Upper lobe of left lung (tissue), 6 donors: Measurements from ENCODE around the gene NRXN3. TPM values are rescaled to one million over a fixed set of nuclear protein-coding genes. Genes with fewer than 3 reads are reported as not detected.

Source experiments
- ATAC-seq, 2 donors: fragments of 200-7000 bp; cut with Tn5 transposase; one replicate each; pipeline ENCODE4 v1.9.1; 2022; ENCODE audit warnings: mild to moderate bottlenecking in 2 of 2, moderate library complexity in 2 of 2; ENCODE audit not compliant: low FRiP score in 2 of 2
- DNase-seq, 2 donors: peaks; one replicate each; pipeline ENCODE4 v3.0.0-alpha.2; 2019 to 2020
- H3K27ac ChIP-seq, 4 donors: fragments of 200-600 bp; sonication (generic); one replicate each; pipeline ENCODE4 v1.5.1; 2016 to 2019
- H3K27me3 ChIP-seq, 4 donors: fragments of 200-600 bp; sonication (generic); one replicate each; pipeline ENCODE4 v1.5.1; 2017 to 2019
- H3K36me3 ChIP-seq, 4 donors: fragments of 200-600 bp; sonication (generic); one replicate each; pipeline ENCODE4 v1.5.1; 2016 to 2019
- H3K4me1 ChIP-seq, 4 donors: fragments of 200-600 bp; sonication (generic); one replicate each; pipeline ENCODE4 v1.5.1; 2018 to 2019
- H3K4me3 ChIP-seq, 4 donors: fragments of 200-600 bp; sonication (generic); one replicate each; pipeline ENCODE4 v1.5.1; 2017 to 2019; ENCODE audit warnings: mild to moderate bottlenecking in 2 of 4, moderate library complexity in 1 of 4
- H3K9me3 ChIP-seq, 4 donors: fragments of 200-600 bp; sonication (generic); one replicate each; pipeline ENCODE4 v1.5.1; 2018 to 2019
- EP300 ChIP-seq, 4 donors: sonication (generic); formaldehyde crosslinking; IDR thresholded peaks; one replicate each; pipeline ENCODE4 v1.5.1; 2017; ENCODE audit warnings: antibody characterized with exemption in 4 of 4, control low read depth in 2 of 4
- POLR2A ChIP-seq, 4 donors: fragments of 450-650 bp; IDR thresholded peaks; one replicate each; pipeline ENCODE4 v1.5.1; 2016 to 2017; ENCODE audit warnings: antibody characterized with exemption in 4 of 4, mild to moderate bottlenecking in 2 of 4
- POLR2AphosphoS5 ChIP-seq, 2 donors: sonication (generic); formaldehyde crosslinking; IDR thresholded peaks; one replicate each; pipeline ENCODE4 v1.5.1; 2017; ENCODE audit warnings: antibody characterized with exemption in 2 of 2
- WGBS, 2 donors: methylation state at CpG; one replicate each; pipeline ENCODE4 v1.1.5; 2017 to 2018; 5-methylcytosine and 5-hydroxymethylcytosine counted together
- total RNA-seq, 6 donors: library from RNA; depleted of rRNA in 4 of 6; stranded (reverse); fragments of >200 nt in 4 of 6; gene quantifications; one replicate each; pipeline versions ENCODE4 v1.1.0 to v1.2.1, GENCODE V29; 2016 to 2021
- TF ChIP-seq, protein P1 (sequence below), 6 experiments: fragments of 450-650 bp in 4 of 6; fragments of 200-600 bp in 2 of 6; sonication (generic) in 2 of 6; IDR thresholded peaks; one replicate each; pipeline ENCODE4 v1.5.1; 2016 to 2019; ENCODE audit warnings: antibody characterized with exemption in 6 of 6
- donor health status: DM: no; HTN: no; CAD: no; lungs with moderate emphysema.
- donor health status: DM: no; HTN: yes; CAD: no; lungs with severe emphysema.

Gene NRXN3
- total RNA-seq, 6 donors from 2014 or later, result 4.4 to 14.9 (median 7.2) TPM

DNA sequence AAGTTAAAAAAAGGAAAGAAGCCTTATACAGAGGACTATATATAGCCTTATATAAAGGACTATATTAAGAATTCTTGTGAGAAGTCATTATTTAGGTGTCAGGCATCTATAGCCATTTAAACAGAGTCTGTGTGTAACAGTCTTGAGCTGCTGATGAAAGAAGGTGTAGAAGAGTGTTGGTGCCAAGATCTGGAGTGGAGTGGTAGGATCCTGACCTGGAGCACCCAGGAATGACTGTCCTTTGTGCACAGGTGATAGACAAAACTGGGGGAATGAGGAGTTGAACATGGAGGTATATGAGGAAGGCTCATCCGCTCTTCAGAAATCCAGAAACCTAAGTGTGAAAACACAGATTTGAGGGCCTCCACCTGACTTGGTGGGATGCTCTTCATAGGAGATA lies 747.3 kb downstream of the NRXN3 start:
- DNase-seq, result no peak
- Histone ChIP-seq H3K36me3 (no peaks in the 10 kb centered on the region), H3K9me3 (no peaks in the 10 kb centered on the region), H3K4me1 (no peaks in the 10 kb centered on the region), H3K27ac (no peak overlapping the region), H3K4me3 (no peak overlapping the region), H3K27me3 (no peaks in the 10 kb centered on the region)
- TF ChIP-seq EP300 (IDR thresholded peaks at IDR 0.05) (no peak), POLR2A (IDR thresholded peaks at IDR 0.05) (no peak), POLR2AphosphoS5 (IDR thresholded peaks at IDR 0.05) (no peak)
- TF ChIP-seq, protein P1, sequence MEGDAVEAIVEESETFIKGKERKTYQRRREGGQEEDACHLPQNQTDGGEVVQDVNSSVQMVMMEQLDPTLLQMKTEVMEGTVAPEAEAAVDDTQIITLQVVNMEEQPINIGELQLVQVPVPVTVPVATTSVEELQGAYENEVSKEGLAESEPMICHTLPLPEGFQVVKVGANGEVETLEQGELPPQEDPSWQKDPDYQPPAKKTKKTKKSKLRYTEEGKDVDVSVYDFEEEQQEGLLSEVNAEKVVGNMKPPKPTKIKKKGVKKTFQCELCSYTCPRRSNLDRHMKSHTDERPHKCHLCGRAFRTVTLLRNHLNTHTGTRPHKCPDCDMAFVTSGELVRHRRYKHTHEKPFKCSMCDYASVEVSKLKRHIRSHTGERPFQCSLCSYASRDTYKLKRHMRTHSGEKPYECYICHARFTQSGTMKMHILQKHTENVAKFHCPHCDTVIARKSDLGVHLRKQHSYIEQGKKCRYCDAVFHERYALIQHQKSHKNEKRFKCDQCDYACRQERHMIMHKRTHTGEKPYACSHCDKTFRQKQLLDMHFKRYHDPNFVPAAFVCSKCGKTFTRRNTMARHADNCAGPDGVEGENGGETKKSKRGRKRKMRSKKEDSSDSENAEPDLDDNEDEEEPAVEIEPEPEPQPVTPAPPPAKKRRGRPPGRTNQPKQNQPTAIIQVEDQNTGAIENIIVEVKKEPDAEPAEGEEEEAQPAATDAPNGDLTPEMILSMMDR (IDR thresholded peaks at IDR 0.05), result no peak
- ATAC-seq, result no peak
- WGBS, 2 donors, result 52 to 75% methylated on average over 1 of the region's 1 CpG

DNA sequence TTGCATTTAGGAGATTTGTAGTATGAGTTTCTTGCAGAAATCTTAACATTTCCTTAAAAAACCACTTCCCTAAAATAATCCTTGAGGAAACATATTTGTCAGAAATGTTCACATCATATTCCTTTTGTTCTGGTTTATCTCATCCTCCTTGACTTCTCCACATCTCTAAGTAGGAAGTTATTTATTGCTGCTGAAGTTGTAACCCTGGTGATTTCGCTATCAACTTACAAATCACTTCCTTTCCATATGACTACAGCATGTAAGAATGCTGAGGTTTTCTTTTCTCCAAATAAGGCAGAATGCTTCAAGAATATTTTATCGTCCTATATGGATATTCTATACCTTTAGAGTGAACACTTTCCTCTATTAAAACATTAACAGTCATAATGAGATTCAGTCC lies 751.7 kb downstream of the NRXN3 start:
- no peak overlapping the region for H3K27ac ChIP-seq
- H3K27me3 ChIP-seq, result no peaks in the 10 kb centered on the region
- no peak overlapping the region for H3K4me3 ChIP-seq
- H3K4me1 ChIP-seq, result no peaks in the 10 kb centered on the region
- TF ChIP-seq POLR2A (IDR thresholded peaks at IDR 0.05) (no peak), POLR2AphosphoS5 (IDR thresholded peaks at IDR 0.05) (no peak), EP300 (IDR thresholded peaks at IDR 0.05) (no peak)
- TF ChIP-seq, protein P1 (IDR thresholded peaks at IDR 0.05), result no peak
- WGBS, 2 donors, result 48 to 51% methylated on average over 2 of the region's 2 CpGs
- H3K9me3 ChIP-seq, result no peaks in the 10 kb centered on the region
- ATAC-seq (no peak), DNase-seq (no peak)
- H3K36me3 ChIP-seq, result no peaks in the 10 kb centered on the region

DNA sequence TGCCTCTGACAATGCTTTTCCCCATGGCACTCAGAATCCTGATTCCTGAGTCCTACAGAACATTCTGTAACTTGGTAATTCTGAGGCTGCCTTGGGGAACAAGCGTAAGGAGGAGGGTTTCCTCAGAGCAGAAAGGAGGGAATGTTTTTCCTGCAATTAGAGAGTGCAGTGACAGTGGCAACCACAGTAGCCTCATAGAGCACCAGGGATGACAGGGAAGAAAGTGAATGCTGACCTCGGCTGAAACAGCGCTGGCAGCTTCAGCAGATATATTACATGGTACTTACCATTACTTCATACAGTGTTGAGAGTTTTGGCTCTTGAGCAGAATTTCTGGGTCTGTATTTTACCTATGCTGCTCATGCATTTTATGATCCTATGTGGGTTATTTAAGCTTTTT lies 757.1 kb downstream of the NRXN3 start:
- H3K36me3 ChIP-seq, result no peaks in the 10 kb centered on the region
- H3K27me3 ChIP-seq, result no peaks in the 10 kb centered on the region
- no peak overlapping the region for H3K27ac ChIP-seq
- ATAC-seq (no peak), DNase-seq (no peak)
- H3K4me1 ChIP-seq, result no peaks in the 10 kb centered on the region
- no peak overlapping the region for H3K4me3 ChIP-seq
- WGBS, 2 donors, result 82 to 86% methylated on average over 3 of the region's 3 CpGs
- no peaks in the 10 kb centered on the region for H3K9me3 ChIP-seq
- no peak for TF ChIP-seq POLR2A (IDR thresholded peaks at IDR 0.05)
- TF ChIP-seq EP300 (IDR thresholded peaks at IDR 0.05), result no peak
- no peak for TF ChIP-seq POLR2AphosphoS5 (IDR thresholded peaks at IDR 0.05)
- TF ChIP-seq, protein P1 (IDR thresholded peaks at IDR 0.05), result no peak

DNA sequence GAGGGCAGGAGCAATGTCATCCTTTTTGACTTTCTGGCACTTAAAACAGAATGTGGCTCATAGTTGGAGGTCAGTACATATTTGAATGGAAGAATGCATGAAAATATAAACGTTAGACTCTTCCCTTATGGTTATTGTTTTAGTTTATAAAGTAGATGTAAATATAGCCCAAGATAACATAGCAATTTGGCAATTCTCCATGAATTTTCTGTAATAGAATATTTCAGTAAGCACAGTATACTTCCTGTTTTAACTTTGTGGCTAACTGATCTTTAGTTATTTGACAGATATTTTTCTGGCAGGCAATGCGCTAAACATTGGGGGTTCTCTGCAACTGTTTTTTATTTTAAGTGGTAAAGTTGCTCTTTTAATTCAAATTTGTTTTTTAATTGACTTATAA lies 763.0 kb downstream of the NRXN3 start:
- Histone ChIP-seq H3K4me3 (no peak overlapping the region), H3K9me3 (no peaks in the 10 kb centered on the region), H3K36me3 (no peaks in the 10 kb centered on the region), H3K27ac (no peak overlapping the region), H3K27me3 (no peaks in the 10 kb centered on the region), H3K4me1 (no peaks in the 10 kb centered on the region)
- DNase-seq, result no peak
- no peak for ATAC-seq
- no peak for TF ChIP-seq POLR2A (IDR thresholded peaks at IDR 0.05)
- TF ChIP-seq, protein P1 (IDR thresholded peaks at IDR 0.05), result no peak
- TF ChIP-seq POLR2AphosphoS5 (IDR thresholded peaks at IDR 0.05), result no peak
- no peak for TF ChIP-seq EP300 (IDR thresholded peaks at IDR 0.05)
- 16 to 24% methylated on average over 2 of the region's 2 CpGs for WGBS, 2 donors

DNA sequence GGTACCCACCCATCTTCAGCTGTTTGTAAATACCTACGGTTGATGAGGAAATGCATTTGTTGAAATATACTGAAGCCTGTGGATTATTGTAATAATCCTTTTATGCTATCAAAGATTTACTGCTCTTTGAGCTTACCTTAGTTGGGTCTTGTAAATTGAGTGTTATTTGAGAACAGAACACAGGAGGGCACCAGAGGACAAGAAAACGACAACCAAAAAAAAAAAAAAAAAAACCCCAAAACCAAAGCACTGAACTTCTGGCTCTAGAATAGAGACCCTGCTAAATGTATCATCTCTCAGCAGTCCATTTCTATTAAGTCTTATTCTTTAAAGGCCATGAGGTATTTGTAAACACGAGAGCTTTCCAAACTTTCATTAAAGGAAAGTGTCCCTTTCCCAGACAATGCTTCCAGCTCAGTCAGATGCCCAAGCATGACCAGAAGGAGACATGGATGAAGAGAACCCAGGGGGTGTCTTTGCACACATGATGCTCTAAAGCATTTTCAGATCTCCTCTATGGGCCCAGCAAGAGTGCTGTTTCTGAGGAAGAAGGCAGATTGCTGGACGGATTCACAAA lies 763.9 kb downstream of the NRXN3 start:
- no peak overlapping the region for H3K27ac ChIP-seq
- ATAC-seq, result no peak
- TF ChIP-seq, protein P1 (IDR thresholded peaks at IDR 0.05), result peak in 2 of 6 experiments; percentile 17 to 22
- TF ChIP-seq POLR2A (IDR thresholded peaks at IDR 0.05), result no peak
- H3K27me3 ChIP-seq, result no peaks in the 10 kb centered on the region
- no peaks in the 10 kb centered on the region for H3K36me3 ChIP-seq
- no peak for DNase-seq
- H3K4me1 ChIP-seq, result no peaks in the 10 kb centered on the region
- no peak overlapping the region for H3K4me3 ChIP-seq
- no peaks in the 10 kb centered on the region for H3K9me3 ChIP-seq
- WGBS, 2 donors, result 24 to 27% methylated on average over 4 of the region's 4 CpGs
